K562 (cell line): Measurements from ENCODE around the gene CARD9. TPM values are rescaled to one million over a fixed set of nuclear protein-coding genes. Genes with fewer than 3 reads are reported as not detected.

Experiments used
- CCAR2 ChIP-seq: fragments of 200-400 bp; formaldehyde crosslinking; IDR thresholded peaks from 2 replicates; pipeline ENCODE4 v1.6.1; 2017; ENCODE audit warnings: mild to moderate bottlenecking, low read depth, low read length
- CHCHD3 ChIP-seq: fragments of 250-450 bp; sonication (Bioruptor Pico); IDR thresholded peaks from 2 replicates; pipeline ENCODE4 v2.1.2; 2022; ENCODE audit warnings: mild to moderate bottlenecking
- EP400 ChIP-seq: fragments of 450-650 bp; IDR thresholded peaks from 2 replicates; pipeline ENCODE4 v1.6.1; 2017; ENCODE audit warnings: antibody characterized with exemption, mild to moderate bottlenecking, moderate library complexity
- HCFC1 ChIP-seq: IDR thresholded peaks from 2 replicates; pipeline ENCODE4 v1.6.1; 2012; ENCODE audit warnings: low read depth, low read length, improper control_type of control experiment
- HNRNPLL ChIP-seq: fragments of 200-400 bp; formaldehyde crosslinking; IDR thresholded peaks from 2 replicates; pipeline ENCODE4 v1.6.1; 2017; ENCODE audit warnings: low read length, low read depth, mild to moderate bottlenecking; ENCODE audit not compliant: poor library complexity, severe bottlenecking
- NR2C2 ChIP-seq, 2 experiments: fragments of 200-800 bp in 1 of 2; sonication (Bioruptor generic) in 1 of 2; sonication (generic) in 1 of 2; formaldehyde crosslinking in 1 of 2; IDR thresholded peaks; 2 replicates each; pipeline versions ENCODE4 v1.6.1 to v1.8.0; 2016 to 2022; ENCODE audit warnings: mild to moderate bottlenecking in 1 of 2, missing compliant biosample characterization in 1 of 2, missing genetic modification characterization in 1 of 2, missing genetic modification reagents in 1 of 2
- POLR2AphosphoS2 ChIP-seq: IDR thresholded peaks from 2 replicates; pipeline ENCODE4 v1.6.1; 2012; ENCODE audit warnings: low read length, improper control_type of control experiment
- POLR2G ChIP-seq: fragments of 200-400 bp; formaldehyde crosslinking; IDR thresholded peaks from 2 replicates; pipeline ENCODE4 v1.6.1; 2017; ENCODE audit warnings: low read depth, mild to moderate bottlenecking, antibody characterized with exemption, low read length, moderate library complexity
- RCOR1 ChIP-seq, 2 experiments: IDR thresholded peaks; 2 replicates each; pipeline ENCODE4 v1.6.1; 2012; ENCODE audit warnings: low read depth in 2 of 2, low read length in 2 of 2, borderline replicate concordance in 1 of 2, improper control_type of control experiment in 1 of 2
- SP1 ChIP-seq: sonication (generic); formaldehyde crosslinking; IDR thresholded peaks from 2 replicates; pipeline ENCODE4 v1.8.1; 2022; ENCODE audit warnings: mild to moderate bottlenecking, missing genetic modification reagents
- SRSF7 ChIP-seq: fragments of 200-400 bp; formaldehyde crosslinking; optimal IDR thresholded peaks from 2 replicates; pipeline ENCODE3; 2017; ENCODE audit warnings: mild to moderate bottlenecking, low read depth, low read length
- TBP ChIP-seq: optimal IDR thresholded peaks from 2 replicates; pipeline ENCODE3; 2011; ENCODE audit warnings: low read depth, low read length, improper control_type of control experiment
- ZNF146 ChIP-seq: IDR thresholded peaks from one replicate; pipeline ENCODE4 v1.6.1; 2018; ENCODE audit warnings: missing compliant biosample characterization; ENCODE audit not compliant: unreplicated experiment
- ZNF23 ChIP-seq: fragments of 250-450 bp; sonication (Bioruptor Pico); IDR thresholded peaks from 2 replicates; pipeline ENCODE4 v1.4.0; 2020; ENCODE audit warnings: mild to moderate bottlenecking
- polyA plus RNA-seq, 8 experiments: library from polyadenylated mRNA; depleted of rRNA in 4 of 8; stranded (reverse) in 5 of 8; unstranded in 3 of 8; fragments of >200 nt; fragmentation: Nextera tagmentation in 2 of 8; fragmentation: Illumina TruSeq in 1 of 8; extraction: Ambion mirVana in 2 of 8; extraction: Trizol in 1 of 8; gene quantifications; 2 replicates each; pipeline versions ENCODE4 v1.2.1 to v1.2.3, GENCODE V29; 2011 to 2014; ENCODE audit warnings: inconsistent platforms in 1 of 8, missing spikeins in 1 of 8
- total RNA-seq, 7 experiments: library from RNA; depleted of rRNA in 6 of 7; stranded (reverse); fragments of >200 nt in 6 of 7; fragmentation: Illumina TruSeq in 2 of 7; extraction: Trizol in 2 of 7; gene quantifications; 2 replicates each; pipeline versions ENCODE4 v1.2.1 to v1.2.3, GENCODE V29; 2011 to 2021; ENCODE audit warnings: low replicate concordance in 1 of 7
- TF ChIP-seq, protein P1 (sequence below), 2 experiments: fragments of 150-350 bp in 1 of 2; IDR thresholded peaks; 2 replicates each; pipeline ENCODE4 v1.6.1; 2012 to 2016; ENCODE audit warnings: low read depth in 2 of 2, low read length in 2 of 2, mild to moderate bottlenecking in 1 of 2, moderate library complexity in 1 of 2
- TF ChIP-seq, protein P2 (sequence below): sonication (generic); formaldehyde crosslinking; IDR thresholded peaks from 2 replicates; pipeline ENCODE4 v1.8.1; 2023; ENCODE audit warnings: mild to moderate bottlenecking, missing genetic modification reagents
- TF ChIP-seq, protein P3 (sequence below): fragments of 250-450 bp; sonication (Bioruptor Pico); IDR thresholded peaks from 2 replicates; pipeline ENCODE4 v1.4.0; 2020; ENCODE audit warnings: mild to moderate bottlenecking, moderate library complexity, borderline replicate concordance

Gene CARD9
- total and polyA plus RNA-seq, 9 of the 15 experiments (the other 6 are each of a cell fraction or from before 2014, with no cell fraction given), result 1.7 to 53.0 (median 9.7) TPM

DNA sequence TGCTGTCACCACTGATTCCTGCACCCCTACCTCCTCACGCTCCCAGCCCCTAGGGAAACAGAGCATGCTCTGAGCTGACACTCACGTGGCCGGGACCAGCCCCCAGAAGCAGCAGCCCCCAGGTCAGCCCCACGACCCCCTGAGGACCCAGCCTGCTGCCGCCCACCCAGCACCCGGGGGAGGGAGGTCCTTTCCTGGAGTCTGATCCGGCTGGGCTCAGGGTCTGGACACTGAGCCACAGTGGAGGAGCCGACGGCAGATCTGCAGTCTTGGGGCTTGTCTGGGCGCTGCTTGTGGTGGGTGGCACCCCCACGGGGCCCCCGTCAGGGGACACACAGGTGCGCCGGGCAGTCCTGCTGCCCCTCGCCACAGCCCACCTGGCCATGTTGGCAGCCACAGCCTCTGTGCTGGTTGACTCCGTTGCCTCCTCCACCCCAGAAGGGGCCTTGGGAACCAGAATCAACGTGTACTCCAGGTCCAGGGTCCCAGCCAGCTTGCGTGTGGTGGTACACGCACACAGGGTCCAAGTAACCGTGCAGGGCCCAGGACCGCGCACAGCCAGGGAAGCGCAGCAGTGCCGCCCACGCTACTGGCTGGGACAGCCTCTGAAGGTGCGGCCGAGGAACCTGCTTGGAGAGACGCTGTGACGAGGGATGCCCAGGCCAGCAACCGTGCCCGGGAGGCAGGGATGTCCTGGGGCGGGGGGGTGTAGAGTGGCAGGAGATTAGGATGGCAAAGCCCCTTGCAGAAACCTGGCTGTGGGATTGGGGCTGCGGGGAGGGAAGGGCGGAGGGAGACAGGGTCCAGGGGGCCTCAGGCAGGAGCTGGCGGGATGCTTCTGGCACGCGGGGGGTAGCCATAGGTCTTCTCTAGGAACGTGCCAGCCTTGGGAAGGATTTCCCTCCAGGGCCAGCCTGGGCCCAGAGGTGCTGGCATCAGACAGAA, 13.4 kb downstream of the CARD9 start (continued):
- TF ChIP-seq HNRNPLL (no peak), CCAR2 (no peak), SP1 (CRISPR knock-in tag) (no peak), HCFC1 (no peak), EP400 (no peak), POLR2AphosphoS2 (peak; percentile 33; the same call in 1 of the 2 replicates), CHCHD3 (no peak), TBP (no peak), POLR2G (peak; percentile 61; the same call in 1 of the 2 replicates), RCOR1 (IDR thresholded peaks at IDR 0.05; ENCODE audit: borderline replicate concordance in 1 of 2, low read depth in 2 of 2, low read length in 2 of 2) (no peak), SRSF7 (no peak), ZNF146 (CRISPR knock-in tag) (no peak), ZNF23 (CRISPR knock-in tag) (no peak), NR2C2 (CRISPR knock-in tag; IDR thresholded peaks at IDR 0.05) (no peak), NR2C2 (tag; IDR thresholded peaks at IDR 0.05) (no peak)
- TF ChIP-seq, protein P1, sequence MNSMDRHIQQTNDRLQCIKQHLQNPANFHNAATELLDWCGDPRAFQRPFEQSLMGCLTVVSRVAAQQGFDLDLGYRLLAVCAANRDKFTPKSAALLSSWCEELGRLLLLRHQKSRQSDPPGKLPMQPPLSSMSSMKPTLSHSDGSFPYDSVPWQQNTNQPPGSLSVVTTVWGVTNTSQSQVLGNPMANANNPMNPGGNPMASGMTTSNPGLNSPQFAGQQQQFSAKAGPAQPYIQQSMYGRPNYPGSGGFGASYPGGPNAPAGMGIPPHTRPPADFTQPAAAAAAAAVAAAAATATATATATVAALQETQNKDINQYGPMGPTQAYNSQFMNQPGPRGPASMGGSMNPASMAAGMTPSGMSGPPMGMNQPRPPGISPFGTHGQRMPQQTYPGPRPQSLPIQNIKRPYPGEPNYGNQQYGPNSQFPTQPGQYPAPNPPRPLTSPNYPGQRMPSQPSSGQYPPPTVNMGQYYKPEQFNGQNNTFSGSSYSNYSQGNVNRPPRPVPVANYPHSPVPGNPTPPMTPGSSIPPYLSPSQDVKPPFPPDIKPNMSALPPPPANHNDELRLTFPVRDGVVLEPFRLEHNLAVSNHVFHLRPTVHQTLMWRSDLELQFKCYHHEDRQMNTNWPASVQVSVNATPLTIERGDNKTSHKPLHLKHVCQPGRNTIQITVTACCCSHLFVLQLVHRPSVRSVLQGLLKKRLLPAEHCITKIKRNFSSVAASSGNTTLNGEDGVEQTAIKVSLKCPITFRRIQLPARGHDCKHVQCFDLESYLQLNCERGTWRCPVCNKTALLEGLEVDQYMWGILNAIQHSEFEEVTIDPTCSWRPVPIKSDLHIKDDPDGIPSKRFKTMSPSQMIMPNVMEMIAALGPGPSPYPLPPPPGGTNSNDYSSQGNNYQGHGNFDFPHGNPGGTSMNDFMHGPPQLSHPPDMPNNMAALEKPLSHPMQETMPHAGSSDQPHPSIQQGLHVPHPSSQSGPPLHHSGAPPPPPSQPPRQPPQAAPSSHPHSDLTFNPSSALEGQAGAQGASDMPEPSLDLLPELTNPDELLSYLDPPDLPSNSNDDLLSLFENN (IDR thresholded peaks at IDR 0.05; ENCODE audit: low read depth in 2 of 2, low read length in 2 of 2), result no peak
- TF ChIP-seq, protein P2, sequence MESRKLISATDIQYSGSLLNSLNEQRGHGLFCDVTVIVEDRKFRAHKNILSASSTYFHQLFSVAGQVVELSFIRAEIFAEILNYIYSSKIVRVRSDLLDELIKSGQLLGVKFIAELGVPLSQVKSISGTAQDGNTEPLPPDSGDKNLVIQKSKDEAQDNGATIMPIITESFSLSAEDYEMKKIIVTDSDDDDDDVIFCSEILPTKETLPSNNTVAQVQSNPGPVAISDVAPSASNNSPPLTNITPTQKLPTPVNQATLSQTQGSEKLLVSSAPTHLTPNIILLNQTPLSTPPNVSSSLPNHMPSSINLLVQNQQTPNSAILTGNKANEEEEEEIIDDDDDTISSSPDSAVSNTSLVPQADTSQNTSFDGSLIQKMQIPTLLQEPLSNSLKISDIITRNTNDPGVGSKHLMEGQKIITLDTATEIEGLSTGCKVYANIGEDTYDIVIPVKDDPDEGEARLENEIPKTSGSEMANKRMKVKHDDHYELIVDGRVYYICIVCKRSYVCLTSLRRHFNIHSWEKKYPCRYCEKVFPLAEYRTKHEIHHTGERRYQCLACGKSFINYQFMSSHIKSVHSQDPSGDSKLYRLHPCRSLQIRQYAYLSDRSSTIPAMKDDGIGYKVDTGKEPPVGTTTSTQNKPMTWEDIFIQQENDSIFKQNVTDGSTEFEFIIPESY (CRISPR knock-in tag), result 0 out of 2 replicates have a peak, but pooled peaks have one; percentile 40
- TF ChIP-seq, protein P3, sequence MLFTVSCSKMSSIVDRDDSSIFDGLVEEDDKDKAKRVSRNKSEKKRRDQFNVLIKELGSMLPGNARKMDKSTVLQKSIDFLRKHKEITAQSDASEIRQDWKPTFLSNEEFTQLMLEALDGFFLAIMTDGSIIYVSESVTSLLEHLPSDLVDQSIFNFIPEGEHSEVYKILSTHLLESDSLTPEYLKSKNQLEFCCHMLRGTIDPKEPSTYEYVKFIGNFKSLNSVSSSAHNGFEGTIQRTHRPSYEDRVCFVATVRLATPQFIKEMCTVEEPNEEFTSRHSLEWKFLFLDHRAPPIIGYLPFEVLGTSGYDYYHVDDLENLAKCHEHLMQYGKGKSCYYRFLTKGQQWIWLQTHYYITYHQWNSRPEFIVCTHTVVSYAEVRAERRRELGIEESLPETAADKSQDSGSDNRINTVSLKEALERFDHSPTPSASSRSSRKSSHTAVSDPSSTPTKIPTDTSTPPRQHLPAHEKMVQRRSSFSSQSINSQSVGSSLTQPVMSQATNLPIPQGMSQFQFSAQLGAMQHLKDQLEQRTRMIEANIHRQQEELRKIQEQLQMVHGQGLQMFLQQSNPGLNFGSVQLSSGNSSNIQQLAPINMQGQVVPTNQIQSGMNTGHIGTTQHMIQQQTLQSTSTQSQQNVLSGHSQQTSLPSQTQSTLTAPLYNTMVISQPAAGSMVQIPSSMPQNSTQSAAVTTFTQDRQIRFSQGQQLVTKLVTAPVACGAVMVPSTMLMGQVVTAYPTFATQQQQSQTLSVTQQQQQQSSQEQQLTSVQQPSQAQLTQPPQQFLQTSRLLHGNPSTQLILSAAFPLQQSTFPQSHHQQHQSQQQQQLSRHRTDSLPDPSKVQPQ, result no peak
